Ishikawa (cell line): ENCODE measurements around the gene TMEM225B.

Experiments
- CEBPB ChIP-seq: IDR thresholded peaks from 2 replicates; pipeline ENCODE4 v1.6.1; 2012
- EP300 ChIP-seq: IDR thresholded peaks from 2 replicates; pipeline ENCODE4 v1.6.1; 2012; ENCODE audit warnings: borderline replicate concordance
- RAD21 ChIP-seq: IDR thresholded peaks from 2 replicates; pipeline ENCODE4 v1.6.1; 2012; ENCODE audit warnings: low read depth
- TAF1 ChIP-seq: IDR thresholded peaks from 2 replicates; pipeline ENCODE4 v1.6.1; 2012; ENCODE audit warnings: low read depth, mild to moderate bottlenecking
- TCF12 ChIP-seq: IDR thresholded peaks from 2 replicates; pipeline ENCODE4 v1.6.1; 2012; ENCODE audit warnings: low read depth
- YY1 ChIP-seq: IDR thresholded peaks from 2 replicates; pipeline ENCODE4 v1.6.1; 2012; ENCODE audit warnings: low read depth
- ZBTB7A ChIP-seq: IDR thresholded peaks from 2 replicates; pipeline ENCODE4 v1.6.1; 2012; ENCODE audit warnings: low read depth
- TF ChIP-seq, protein P1 (sequence below): IDR thresholded peaks from 2 replicates; pipeline ENCODE4 v1.6.1; 2012

DNA sequence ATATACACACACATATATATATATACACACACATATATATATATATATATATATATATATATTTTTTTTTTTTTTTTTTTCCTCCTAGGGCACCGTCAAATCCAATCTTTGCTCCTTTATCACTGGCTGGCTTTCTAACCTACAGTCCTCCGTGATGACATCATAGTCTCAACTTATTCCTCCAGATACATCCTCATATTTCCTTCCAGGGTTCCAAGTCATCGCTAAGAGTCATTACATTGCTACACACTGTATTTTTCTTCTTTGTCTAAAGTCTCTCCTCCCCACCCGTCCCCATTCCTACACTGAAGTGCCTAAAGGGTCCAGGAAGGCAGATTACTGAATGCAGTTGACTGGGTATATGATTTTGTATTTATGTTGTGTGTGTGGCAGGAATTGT, 45.0 kb upstream of the TMEM225B start:
- TF ChIP-seq TAF1: no peak
- no peak for TF ChIP-seq YY1
- TF ChIP-seq EP300: no peak
- no peak for TF ChIP-seq ZBTB7A
- TF ChIP-seq, protein P1, sequence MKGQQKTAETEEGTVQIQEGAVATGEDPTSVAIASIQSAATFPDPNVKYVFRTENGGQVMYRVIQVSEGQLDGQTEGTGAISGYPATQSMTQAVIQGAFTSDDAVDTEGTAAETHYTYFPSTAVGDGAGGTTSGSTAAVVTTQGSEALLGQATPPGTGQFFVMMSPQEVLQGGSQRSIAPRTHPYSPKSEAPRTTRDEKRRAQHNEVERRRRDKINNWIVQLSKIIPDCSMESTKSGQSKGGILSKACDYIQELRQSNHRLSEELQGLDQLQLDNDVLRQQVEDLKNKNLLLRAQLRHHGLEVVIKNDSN: no peak
- TF ChIP-seq RAD21: no peak
- no peak for TF ChIP-seq TCF12
- no peak for TF ChIP-seq CEBPB
